Esophagus muscularis mucosa (tissue), 3 donors: Measurements from ENCODE around the gene CSTA.
A peak's percentile ranks its signal among the peaks of the same experiment; 100 is the strongest.

Experiments
- CTCF ChIP-seq, 3 experiments: fragments of 200-600 bp in 2 of 3; fragments of 450-650 bp in 1 of 3; sonication (generic) in 2 of 3; IDR thresholded peaks; one replicate each; pipeline ENCODE4 v1.5.1; 2017 to 2019; ENCODE audit warnings: antibody characterized with exemption in 3 of 3, mild to moderate bottlenecking in 2 of 3, moderate library complexity in 1 of 3
- POLR2A ChIP-seq: fragments of 450-650 bp; IDR thresholded peaks from one replicate; pipeline ENCODE4 v1.6.1; 2017; ENCODE audit warnings: antibody characterized with exemption, moderate library complexity, mild to moderate bottlenecking, low read depth

DNA sequence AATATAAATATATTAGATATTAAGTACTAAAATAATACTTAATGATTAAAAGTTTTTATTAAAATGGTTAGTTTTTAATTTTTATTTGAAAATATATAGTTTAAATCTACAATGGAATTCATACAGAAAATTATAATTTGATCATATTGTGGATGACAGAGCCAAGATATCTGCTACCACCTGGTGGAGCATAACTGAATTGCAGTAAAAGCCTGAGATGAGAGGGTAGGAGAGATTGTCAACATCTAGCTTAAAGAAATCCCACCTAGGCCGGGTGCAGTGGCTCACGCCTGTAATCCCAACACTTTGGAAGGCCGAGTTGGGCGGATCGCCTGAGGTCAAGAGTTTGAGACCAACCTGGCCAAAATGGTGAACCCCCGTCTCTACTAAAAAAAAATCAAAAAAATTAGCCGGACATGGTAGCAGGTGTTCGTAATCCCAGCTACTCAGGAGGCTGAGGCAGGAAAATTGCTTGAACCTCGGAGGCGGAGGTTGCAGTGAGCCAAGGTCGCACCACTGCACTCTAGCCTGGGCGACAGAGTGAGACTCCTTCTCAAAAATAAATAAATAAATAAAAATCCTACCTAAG lies 25.1 kb upstream of the CSTA start:
- no peak for TF ChIP-seq POLR2A
- peak in 2 of 3 experiments; percentile 20 to 35 for TF ChIP-seq CTCF (IDR thresholded peaks at IDR 0.05)
